Measurements from ENCODE around the gene CP.
"Not testable (repeated sequence)": the region's sequence is repeated elsewhere in the genome, so short reads cannot be mapped to it uniquely, and the experiment has no call there.

Gene CP

DNA sequence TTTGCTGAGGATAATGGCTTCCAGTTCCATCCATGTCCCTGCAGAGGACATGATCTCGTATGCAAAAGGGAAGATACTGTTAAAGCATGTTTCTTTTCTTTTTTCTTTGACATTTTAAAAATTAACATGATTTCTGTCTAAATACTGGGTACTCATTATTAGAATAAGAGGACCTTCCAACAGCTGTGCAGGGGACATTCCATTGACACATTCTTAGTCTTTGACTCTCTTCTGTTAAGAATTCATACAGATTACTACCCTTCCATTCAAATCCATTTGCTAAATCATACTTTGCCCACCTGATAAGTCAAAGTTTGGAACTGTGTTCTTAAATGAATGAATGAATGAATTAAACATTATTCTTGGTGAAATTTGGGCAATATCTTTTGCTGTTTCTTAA lies 5.1 kb upstream of the CP start:
- no peak for DNase-seq

DNA sequence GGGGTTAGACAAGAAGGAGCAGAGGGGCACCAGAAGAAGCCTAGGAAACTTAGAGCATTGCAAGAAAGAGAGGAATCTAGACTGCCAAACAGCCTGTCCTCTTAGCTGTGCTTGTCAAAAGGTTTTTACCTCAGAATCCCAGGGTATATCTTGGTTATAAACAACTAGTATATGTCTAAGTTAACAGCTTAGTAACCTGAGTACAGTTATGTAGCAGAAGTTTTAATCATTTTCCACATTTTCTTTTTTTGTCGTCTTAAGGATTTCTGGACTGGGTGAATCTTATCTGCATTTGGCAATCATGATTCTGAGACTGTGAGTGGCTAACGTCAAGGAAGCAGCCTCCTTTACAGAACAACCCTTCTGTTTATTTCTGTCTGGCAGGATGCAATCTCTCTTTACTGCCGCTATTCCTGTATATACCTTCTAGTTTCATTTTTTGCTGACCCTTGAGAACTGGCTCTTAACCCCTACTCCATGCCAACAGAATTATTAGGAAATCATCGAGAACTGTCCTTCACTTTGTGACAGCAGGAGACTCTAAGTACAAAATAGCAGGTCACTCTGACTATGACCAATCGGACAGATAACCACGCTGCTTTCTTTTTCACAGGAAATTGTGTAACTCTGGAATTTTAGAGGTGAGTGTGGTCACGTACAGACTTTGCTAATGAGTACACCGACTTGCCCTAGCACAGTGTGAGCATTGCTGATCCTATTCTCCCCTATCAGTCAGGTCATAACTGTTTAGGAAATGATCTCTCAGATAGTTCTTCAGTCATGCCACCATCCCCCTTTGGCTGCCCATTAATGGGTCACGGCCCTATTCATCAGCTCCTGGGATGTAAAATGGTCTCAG lies 3.3 kb upstream of the CP start:
- no peak for DNase-seq

DNA sequence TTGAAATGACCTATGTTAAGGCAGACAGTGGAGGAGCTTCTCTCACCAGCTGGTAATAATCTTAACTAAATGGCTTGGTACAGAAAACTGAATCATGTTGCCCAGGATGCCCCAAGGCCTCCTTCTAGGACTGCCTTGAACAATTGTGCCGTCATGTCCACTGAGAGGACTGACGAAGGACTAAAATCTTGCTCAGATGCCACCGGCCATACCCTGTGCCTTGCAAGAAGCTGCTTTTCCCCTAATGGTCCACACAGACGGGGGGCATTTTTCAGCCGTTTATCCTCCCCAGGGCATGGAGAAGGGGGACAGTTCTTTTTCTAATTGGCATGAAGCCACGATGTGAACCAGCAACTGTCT lies 1.8 kb upstream of the CP start:
- no peak for DNase-seq

DNA sequence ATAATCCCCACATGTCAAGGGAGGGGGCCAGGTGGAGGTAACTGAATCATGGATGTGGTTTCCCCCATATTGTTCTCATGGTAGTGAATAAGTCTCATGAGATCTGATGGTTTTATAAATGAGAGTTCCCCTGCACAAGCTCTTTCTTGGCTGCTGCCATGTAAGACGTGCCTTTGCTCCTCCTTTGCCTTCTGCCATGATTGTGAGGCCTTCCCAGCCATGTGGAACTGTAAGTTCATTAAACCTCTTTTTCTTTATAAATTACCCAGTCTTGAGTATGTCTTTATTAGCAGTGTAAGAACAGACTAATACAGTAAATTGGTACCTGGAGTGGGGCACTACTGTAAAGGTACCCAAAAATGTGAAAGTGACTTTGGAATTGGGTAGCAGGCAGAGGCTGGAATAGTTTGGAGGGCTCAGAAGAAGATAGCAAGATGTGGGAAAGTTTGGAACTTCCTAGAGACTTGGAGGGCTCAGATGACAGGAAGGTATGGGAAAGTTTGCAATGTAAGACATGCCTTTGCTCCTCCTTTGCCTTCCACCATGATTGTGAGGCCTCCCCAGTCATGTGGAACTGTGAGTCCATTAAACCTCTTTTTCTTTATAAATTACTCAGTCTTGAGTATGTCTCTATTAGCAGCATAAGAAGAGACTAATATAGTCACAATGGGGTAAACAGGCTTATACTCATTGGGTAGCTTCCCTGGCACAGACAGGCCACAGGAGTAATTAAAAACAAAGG lies 2.1 kb downstream of the CP start:
- not testable (repeated sequence) for DNase-seq

DNA sequence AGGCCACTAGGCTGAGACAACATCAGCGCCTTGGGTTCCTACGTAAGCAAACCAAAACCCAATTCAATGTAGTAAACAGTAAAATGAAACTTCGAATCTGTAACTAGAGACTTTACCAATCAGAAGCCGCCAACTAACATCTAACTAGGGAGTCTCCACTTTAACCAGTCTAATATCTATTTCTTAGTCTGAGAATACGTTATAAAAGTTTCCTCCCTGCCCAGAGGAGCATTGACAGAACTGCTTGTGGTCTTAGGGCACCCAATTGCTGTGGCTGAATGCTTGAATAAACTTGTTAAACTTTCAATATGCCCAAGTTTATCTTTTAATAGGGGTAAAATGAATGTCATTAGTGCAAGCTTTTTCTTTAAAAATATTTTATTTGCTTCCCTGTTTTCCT lies 4.3 kb downstream of the CP start:
- DNase-seq = no peak

DNA sequence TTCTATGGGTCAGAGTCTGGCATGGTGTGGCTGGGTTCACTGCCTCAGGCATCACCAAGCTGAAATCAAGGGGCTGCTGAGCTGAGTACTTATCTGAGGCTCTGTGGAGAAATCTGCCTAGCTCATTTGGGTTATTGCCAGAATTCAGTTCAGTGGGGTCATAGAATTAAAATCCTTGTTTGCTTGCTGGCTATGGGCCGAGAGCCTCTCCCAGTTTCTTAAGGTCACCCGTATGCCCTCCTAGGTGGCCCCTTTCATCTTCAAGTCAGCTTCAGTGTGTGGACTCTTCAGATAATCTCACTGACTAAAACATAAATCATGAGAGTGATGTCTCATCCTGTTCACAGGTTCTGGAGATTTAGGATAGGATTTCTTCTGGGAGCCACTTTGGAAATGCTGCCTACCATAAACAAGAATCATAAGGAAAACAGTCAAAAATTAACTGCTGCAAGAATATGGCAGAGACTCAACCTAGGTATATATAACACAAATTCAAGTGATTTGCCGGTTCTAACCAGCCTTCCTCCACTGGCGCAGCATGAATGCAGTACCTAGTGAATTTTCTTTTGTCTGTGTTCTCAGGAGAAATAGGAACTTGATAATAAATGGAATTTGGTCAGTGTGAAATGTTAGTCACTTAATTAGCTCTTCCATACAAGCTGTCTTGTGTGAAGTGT lies 5.3 kb downstream of the CP start:
- peak; percentile 31 for DNase-seq

GRCh38 chr3:149215515-149215914 lies 6.1 kb downstream of the CP start:
- peak; percentile 18 for DNase-seq

- DNase-seq = no peak
These were observed 6.9 kb downstream of the CP start for GRCh38 chr3:149214702-149215101.

- no peak for DNase-seq
These were observed 9.2 kb downstream of the CP start for GRCh38 chr3:149212386-149212785.

GRCh38 chr3:149209431-149209830 lies 12.2 kb downstream of the CP start:
- no peak for DNase-seq

GRCh38 chr3:149207475-149207874 lies 14.2 kb downstream of the CP start:
- no peak for DNase-seq

DNA sequence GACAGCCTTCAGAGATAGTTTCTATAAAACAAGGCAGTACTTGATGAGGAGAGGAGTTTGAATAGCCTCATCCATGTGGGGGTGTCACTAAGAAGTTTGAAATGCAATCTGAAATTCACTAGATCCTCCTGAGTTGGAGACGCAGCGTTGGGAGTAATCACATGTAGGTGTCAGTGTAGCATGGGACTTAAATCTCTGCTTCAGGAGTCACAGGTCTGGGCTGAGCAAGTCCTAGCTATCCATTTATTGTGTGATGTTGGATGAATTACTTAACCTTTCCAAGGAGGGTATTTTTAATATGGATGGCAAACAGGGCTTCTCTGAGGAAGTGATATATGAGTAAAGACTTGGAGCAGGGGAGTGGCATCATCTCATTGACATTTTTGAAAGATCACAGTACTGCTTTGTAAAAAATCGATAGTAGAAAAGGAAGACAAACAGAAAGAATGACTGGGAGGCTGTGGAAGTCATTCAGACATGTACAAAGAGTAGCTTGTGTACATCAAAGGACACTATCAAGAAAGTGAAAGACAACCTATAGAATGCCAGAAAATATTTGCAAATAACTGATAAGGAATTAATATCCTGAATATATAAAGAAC lies 17.1 kb downstream of the CP start:
- no peak for DNase-seq

DNA sequence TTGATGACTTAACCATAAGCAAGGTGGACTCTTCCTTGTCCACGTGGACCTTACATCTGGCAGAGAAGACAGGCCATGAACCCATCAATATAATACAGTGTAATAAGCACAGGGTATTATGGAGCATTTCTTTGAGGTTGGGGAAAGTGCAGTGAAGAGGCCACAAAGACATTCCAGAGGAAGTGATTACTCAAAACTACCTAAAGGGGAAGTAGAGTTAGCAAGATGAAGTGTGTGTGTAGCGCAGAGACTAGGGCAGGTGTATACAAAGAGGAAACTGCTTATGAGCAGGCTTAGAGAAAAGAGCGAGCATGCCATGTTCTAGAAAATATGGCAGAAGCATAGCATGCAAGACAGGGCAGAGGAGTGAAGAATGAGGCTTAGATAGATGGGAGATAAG lies 17.9 kb downstream of the CP start:
- no peak for DNase-seq

GRCh38 chr3:149199474-149199873 lies 22.2 kb downstream of the CP start:
- DNase-seq = peak; percentile 91

DNA sequence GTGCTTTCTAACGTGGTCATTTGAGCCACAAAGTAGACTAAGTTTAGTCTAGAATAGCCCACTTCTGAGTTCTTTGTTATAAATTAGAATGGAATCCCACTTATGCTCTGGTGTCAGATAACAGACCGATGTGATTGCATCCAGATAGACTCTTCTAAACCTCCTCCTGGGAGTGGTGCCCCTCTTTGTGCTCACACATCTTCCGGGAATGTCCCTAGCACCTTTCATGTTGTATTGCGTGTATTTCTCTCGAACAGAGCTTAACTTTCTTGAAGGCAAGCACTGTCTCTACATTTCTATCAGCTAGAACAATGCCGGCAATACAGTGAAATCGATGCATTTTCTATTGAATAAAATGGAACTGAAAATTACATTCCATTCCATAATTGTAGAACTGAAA lies 23.0 kb downstream of the CP start:
- peak; percentile 14 for DNase-seq

- no peak for DNase-seq
These were observed 24.0 kb downstream of the CP start for GRCh38 chr3:149197669-149198068.

GRCh38 chr3:149196805-149197592 lies 24.6 kb downstream of the CP start:
- DNase-seq = not testable (repeated sequence)

- DNase-seq = no peak
These were observed 26.4 kb downstream of the CP start for GRCh38 chr3:149195221-149195620.

GRCh38 chr3:149188494-149188893 lies 33.1 kb downstream of the CP start:
- no peak for DNase-seq

DNA sequence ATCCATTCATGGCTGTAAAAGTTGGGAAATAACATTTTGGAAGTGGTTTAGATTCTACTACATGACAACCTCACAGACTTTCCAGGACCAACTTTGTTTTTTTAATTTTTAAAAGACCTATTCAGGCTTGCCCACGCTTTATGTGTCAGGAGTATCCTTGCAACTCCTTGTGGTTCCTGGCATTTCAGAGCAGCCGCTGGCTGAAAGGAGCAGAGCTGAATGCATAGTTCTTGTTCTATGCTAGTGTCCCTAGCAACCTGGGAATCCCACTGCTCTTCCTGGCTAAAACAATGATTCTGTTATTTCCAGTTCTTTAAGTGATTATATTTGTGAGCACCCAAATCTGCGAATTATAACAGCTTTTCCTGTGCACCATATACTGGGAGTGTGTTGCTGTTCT lies 34.9 kb downstream of the CP start:
- DNase-seq = no peak

- DNase-seq = no peak
These were observed 35.4 kb downstream of the CP start for GRCh38 chr3:149186219-149186618.

DNA sequence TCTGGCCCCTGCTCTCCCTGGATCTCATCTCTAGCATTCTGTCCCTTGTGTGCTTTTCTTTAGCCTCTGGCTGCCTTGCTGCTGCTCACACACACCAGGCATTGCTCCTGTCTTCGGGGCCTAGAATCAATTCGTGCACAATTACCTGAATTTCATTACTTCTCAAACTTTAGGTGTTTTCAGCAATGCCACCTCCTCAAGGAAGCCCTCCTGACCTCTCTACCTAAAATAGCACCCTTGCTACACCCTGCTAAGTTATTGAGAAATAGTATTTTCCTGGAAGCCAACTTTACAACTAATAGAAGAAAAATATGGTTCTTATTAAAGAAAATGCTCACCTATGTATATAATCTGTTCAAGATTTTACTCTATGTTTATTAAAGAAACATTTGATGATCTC lies 40.4 kb downstream of the CP start:
- DNase-seq = no peak

All from NCI-H1105 treated with DMSO at 0.1 percent for 48 hours (cell line).